Tibial nerve (tissue), 3 donors: ENCODE data around the gene ABRACL.

Source experiments
- CTCF ChIP-seq, 5 experiments: fragments of 200-600 bp in 3 of 5; fragments of 450-650 bp in 2 of 5; sonication (generic) in 3 of 5; IDR thresholded peaks; one replicate each; pipeline ENCODE4 v1.5.1; 2016 to 2019; ENCODE audit warnings: antibody characterized with exemption in 5 of 5, mild to moderate bottlenecking in 3 of 5, moderate library complexity in 2 of 5
- POLR2A ChIP-seq, 2 donors: fragments of 450-650 bp; IDR thresholded peaks; one replicate each; pipeline ENCODE4 v1.6.1; 2017; ENCODE audit warnings: antibody characterized with exemption in 2 of 2, mild to moderate bottlenecking in 2 of 2, moderate library complexity in 2 of 2

GRCh38 chr6:139019722-139020121, 8.8 kb upstream of the ABRACL start:
- TF ChIP-seq POLR2A (IDR thresholded peaks at IDR 0.05) (no peak), CTCF (IDR thresholded peaks at IDR 0.05) (no peak)
